ENCODE measurements around the gene DUOX2. TPM values are rescaled to one million over a fixed set of nuclear protein-coding genes. Genes with fewer than 3 reads are reported as not detected.
A peak's percentile ranks its signal among the peaks of the same experiment; 100 is the strongest.

The DUOX2 gene
- total and polyA plus RNA-seq, 7 experiments from 2014 or later, result 0.49 TPM; not detected in 6

DNA sequence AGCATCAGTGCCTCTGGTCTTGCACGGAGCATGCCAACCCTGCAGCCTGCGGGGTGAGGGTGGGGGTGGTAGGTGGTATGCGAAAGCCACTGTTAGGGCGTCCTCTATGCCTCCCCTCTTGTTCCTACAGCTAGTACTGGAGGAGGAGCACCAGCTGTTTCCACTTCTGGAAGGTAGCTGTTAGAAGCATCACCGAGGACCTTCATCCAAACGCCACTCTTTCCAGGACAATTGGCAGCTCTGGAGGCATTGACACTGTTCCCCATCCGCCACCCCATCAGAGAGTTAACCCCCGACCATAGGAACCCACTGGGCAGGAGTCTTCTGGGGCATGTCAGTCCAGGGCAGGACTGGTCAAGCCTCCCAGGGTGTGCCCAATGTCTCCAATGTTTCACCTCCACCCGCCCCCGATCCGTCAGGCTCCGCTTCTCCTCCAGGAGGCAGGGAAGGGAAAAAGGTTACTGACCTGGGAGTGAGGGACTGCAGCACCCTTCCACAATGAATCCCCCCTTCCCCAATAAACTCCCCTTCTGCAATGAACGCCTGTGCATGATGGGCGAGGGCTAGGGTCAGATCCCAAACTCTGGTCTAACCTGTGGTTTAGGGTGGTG lies 487 bp downstream of the DUOX2 start:
- no peak overlapping the region for H3K4me3 ChIP-seq (ENCODE audit: low read length)
- CTCF ChIA-PET, result interaction anchor here (0.6 kb wide), 1 partner anchor 710 kb away, joined by 3 read pairs; no protein-coding TSS in a partner anchor
- Mint-ChIP-seq H3K36me3 (peaks cover 0 to 3% (median 0%) of the 10 kb centered on the region in 5 donors), H3K4me1 (peaks cover 29 to 60% (median 42%) of the 10 kb centered on the region in 7 donors), H3K27ac (no peak overlapping the region), H3K9me3 (no peaks in the 10 kb centered on the region), H3K4me3 (peak overlapping the region in 9 of 10 donors; percentile 5 to 79 (median 77)), H3K27me3 (peaks cover 74 to 87% (median 86%) of the 10 kb centered on the region in 5 donors)
- H3K27me3 ChIP-seq (ENCODE audit: control insufficient read depth in 2 of 2, insufficient read depth in 2 of 2, low read length in 2 of 2), result peaks cover 4 to 38% of the 10 kb centered on the region in 2 donors
- no peak overlapping the region for H3K27ac ChIP-seq (ENCODE audit: low read depth, low read length)
- intact Hi-C loops (cut with micrococcal nuclease), result no loop called here
- peaks cover 0 to 49% of the 10 kb centered on the region in 2 donors for H3K4me1 ChIP-seq (ENCODE audit: control insufficient read depth in 2 of 2, insufficient read depth in 2 of 2, low read length in 2 of 2)
- POLR2A ChIA-PET, result no interaction called here
- no peaks in the 10 kb centered on the region for H3K36me3 ChIP-seq (ENCODE audit: control insufficient read depth in 2 of 3, insufficient read depth in 3 of 3, low read length in 3 of 3)
- no peaks in the 10 kb centered on the region for H3K9me3 ChIP-seq (ENCODE audit: control insufficient read depth in 2 of 3, low read length in 3 of 3)
- no peak for ATAC-seq
- no peak for DNase-seq

DNA sequence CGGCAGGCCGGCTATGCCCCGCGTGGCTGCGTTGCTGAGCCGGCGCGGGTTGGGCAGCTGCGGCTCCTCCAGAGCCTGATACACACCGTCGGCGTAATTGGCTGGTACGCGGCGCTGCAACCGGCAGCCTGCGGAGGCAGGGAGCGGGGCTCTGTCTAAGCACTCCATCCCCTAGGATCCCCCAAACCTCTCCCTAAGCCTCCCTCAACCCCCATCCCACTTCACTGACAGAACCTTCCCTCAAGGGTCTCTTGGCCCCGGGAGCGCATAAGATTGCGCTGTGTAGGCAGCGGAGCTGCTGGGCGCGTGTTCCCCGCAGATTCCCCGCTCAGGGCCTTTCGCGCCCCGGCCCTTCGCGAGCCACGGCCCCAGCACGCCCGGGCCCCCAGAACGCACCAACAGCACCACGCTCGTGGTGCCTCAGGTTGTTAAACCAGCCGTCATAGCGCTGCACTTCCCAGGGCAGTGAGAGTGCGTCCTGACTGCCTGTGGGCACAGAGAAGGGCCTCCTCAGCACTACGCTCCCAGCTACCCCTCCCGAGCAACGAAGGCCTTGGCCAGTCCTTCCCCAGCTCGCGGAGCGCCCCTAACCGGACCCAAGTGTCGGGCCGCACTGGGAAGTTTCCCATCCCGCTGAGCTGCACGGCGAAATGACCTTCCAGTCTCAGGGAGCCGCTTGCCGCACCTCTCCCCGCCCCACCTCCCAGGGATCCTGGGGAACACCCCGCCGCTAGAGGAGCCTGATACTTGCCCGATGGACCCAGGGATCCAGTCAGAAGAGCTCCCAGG lies 1.2 kb downstream of the DUOX2 start:
- no peak for DNase-seq
- Mint-ChIP-seq H3K27me3 (peaks cover 67 to 81% (median 80%) of the 10 kb centered on the region in 5 donors), H3K36me3 (peaks cover 0 to 3% (median 0%) of the 10 kb centered on the region in 5 donors), H3K27ac (no peak overlapping the region), H3K4me1 (peaks cover 22 to 55% (median 36%) of the 10 kb centered on the region in 7 donors), H3K9me3 (no peaks in the 10 kb centered on the region), H3K4me3 (peak overlapping the region; percentile 25 to 80 (median 76))
- ATAC-seq, result peak; percentile 18
- Histone ChIP-seq H3K4me3 (ENCODE audit: low read length) (no peak overlapping the region), H3K36me3 (ENCODE audit: control insufficient read depth in 2 of 3, insufficient read depth in 3 of 3, low read length in 3 of 3) (no peaks in the 10 kb centered on the region), H3K9me3 (ENCODE audit: control insufficient read depth in 2 of 3, low read length in 3 of 3) (no peaks in the 10 kb centered on the region), H3K27ac (ENCODE audit: low read depth, low read length) (no peak overlapping the region), H3K27me3 (ENCODE audit: control insufficient read depth in 2 of 2, insufficient read depth in 2 of 2, low read length in 2 of 2) (peaks cover 4 to 38% of the 10 kb centered on the region in 2 donors), H3K4me1 (ENCODE audit: control insufficient read depth in 2 of 2, insufficient read depth in 2 of 2, low read length in 2 of 2) (peaks cover 0 to 47% of the 10 kb centered on the region in 2 donors)
- intact Hi-C loops (cut with micrococcal nuclease), result no loop called here
- ChIA-PET CTCF (no interaction called here), POLR2A (no interaction called here)

DNA sequence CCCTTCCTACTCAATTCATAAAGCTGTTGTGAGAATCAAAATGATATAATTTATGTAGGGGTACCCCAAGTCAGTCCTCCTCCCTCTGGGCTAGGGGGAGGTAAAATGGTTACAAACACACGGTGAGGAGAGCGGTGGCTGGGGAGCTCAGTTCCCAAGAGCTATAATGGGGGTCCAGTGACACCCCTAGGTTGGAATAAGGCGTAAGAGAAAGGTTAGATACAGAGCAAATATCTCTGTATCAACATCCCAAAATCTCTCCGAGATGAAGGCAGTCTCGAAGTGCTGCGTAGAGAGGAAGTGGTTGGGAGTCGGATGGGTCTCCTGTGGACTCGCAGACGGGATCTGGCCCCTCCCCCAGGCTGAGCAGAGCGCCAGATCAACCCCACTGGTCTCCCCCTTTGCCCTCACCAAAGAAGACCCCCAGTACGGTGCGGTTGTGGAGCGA lies 1.8 kb downstream of the DUOX2 start:
- ATAC-seq (peak; percentile 3), DNase-seq (no peak)
- Mint-ChIP-seq H3K4me3 (peak overlapping the region; percentile 32 to 80 (median 76)), H3K9me3 (no peaks in the 10 kb centered on the region), H3K27ac (peak overlapping the region in 1 of 9 donors; percentile 13), H3K4me1 (peaks cover 17 to 48% (median 30%) of the 10 kb centered on the region in 7 donors), H3K36me3 (peaks cover 0 to 2% (median 0%) of the 10 kb centered on the region in 5 donors), H3K27me3 (peaks cover 61 to 78% (median 74%) of the 10 kb centered on the region in 5 donors)
- CTCF ChIA-PET, result no interaction called here
- Histone ChIP-seq H3K4me3 (ENCODE audit: low read length) (no peak overlapping the region), H3K4me1 (ENCODE audit: control insufficient read depth in 2 of 2, insufficient read depth in 2 of 2, low read length in 2 of 2) (peaks cover 0 to 41% of the 10 kb centered on the region in 2 donors), H3K27ac (ENCODE audit: low read depth, low read length) (no peak overlapping the region), H3K36me3 (ENCODE audit: control insufficient read depth in 2 of 3, insufficient read depth in 3 of 3, low read length in 3 of 3) (no peaks in the 10 kb centered on the region), H3K27me3 (ENCODE audit: control insufficient read depth in 2 of 2, insufficient read depth in 2 of 2, low read length in 2 of 2) (peaks cover 4 to 32% of the 10 kb centered on the region in 2 donors), H3K9me3 (ENCODE audit: control insufficient read depth in 2 of 3, low read length in 3 of 3) (no peaks in the 10 kb centered on the region)
- intact Hi-C loops (cut with micrococcal nuclease), result no loop called here
- POLR2A ChIA-PET, result no interaction called here

DNA sequence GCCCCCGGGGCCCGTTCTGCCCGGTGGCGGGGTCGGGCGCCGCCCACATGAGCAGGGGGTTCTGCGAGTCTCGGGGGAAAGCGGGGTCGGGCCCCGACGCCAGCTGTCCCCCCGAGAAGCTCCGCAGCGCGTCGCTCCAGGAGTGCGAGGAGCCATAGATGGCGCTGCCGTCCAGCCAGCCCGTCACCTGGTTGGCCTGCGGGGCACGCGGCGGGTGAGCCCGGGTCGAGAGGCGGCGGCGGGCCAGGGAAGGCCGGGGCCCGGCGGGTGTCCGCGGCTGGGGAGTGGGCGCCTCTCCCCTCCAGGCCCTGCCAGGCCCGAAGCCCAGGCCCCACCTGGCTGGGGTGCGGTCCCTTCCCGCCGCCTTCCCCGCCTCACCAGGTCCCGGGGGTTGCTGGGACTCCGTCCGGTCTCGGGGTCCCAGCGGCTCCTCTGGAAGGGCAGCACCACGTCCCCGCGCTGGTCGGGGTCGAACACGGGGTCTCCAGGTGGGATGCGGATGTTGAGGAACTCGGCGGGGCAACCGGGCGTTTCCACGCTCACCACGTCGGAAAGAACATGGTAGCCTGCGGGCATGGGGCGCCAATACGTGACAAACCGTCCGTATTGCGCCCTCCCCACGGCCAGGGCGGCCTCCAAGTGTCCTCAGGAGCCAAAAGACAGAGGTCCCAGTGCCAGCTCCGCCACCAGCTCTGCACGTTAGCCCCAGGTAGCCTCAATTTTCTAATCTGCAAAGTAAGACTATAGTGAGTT lies 2.4 kb downstream of the DUOX2 start:
- H3K9me3 Mint-ChIP-seq, result no peaks in the 10 kb centered on the region
- Histone ChIP-seq H3K9me3 (ENCODE audit: control insufficient read depth in 2 of 3, low read length in 3 of 3) (no peaks in the 10 kb centered on the region), H3K4me1 (ENCODE audit: control insufficient read depth in 2 of 2, insufficient read depth in 2 of 2, low read length in 2 of 2) (peaks cover 0 to 35% of the 10 kb centered on the region in 2 donors), H3K36me3 (ENCODE audit: control insufficient read depth in 2 of 3, insufficient read depth in 3 of 3, low read length in 3 of 3) (no peaks in the 10 kb centered on the region), H3K27ac (ENCODE audit: low read depth, low read length) (no peak overlapping the region), H3K4me3 (ENCODE audit: low read length) (no peak overlapping the region), H3K27me3 (ENCODE audit: control insufficient read depth in 2 of 2, insufficient read depth in 2 of 2, low read length in 2 of 2) (peaks cover 4 to 30% of the 10 kb centered on the region in 2 donors)
- ChIA-PET POLR2A (no interaction called here), CTCF (no interaction called here)
- ATAC-seq (no peak), DNase-seq (no peak)
- peaks cover 14 to 47% (median 29%) of the 10 kb centered on the region in 7 donors for H3K4me1 Mint-ChIP-seq
- H3K27me3 Mint-ChIP-seq, result peaks cover 62 to 76% (median 71%) of the 10 kb centered on the region in 5 donors
- intact Hi-C loops (cut with micrococcal nuclease), result no loop called here
- peak overlapping the region in 1 of 9 donors; percentile 13 for H3K27ac Mint-ChIP-seq
- peak overlapping the region in 9 of 10 donors; percentile 32 to 80 (median 78) for H3K4me3 Mint-ChIP-seq
- H3K36me3 Mint-ChIP-seq, result peaks cover 0 to 2% (median 0%) of the 10 kb centered on the region in 5 donors

DNA sequence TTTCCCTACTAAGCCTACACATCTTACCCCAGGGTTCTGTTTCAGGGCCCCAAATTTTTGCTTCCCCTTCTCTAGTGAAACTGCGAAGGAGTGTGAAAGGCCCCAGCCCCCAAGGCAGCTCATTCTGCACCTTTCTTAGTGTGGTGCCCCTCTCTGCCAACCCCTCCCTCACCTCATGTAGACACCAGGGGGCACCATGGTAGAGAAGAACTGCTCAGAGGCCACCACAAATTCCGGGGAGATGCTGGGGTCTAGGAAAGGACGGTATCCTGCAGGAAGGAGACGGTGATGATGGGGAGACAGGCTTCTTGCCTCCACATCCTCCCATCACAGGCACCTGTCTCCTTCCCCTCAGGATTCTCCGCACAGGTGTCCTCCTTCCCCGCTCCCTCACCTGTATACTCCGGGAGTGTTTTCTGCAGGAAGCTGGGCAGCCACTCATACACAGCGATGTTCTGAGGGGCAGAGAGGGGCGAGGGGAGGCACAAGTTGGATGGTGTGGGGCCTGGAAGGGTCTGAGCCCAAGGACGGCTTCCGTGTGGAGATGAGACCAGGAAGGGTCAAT lies 3.6 kb downstream of the DUOX2 start:
- Histone ChIP-seq H3K9me3 (ENCODE audit: control insufficient read depth in 2 of 3, low read length in 3 of 3) (no peaks in the 10 kb centered on the region), H3K27ac (ENCODE audit: low read depth, low read length) (no peak overlapping the region), H3K27me3 (ENCODE audit: control insufficient read depth in 2 of 2, insufficient read depth in 2 of 2, low read length in 2 of 2) (peaks cover 4 to 24% of the 10 kb centered on the region in 2 donors), H3K4me1 (ENCODE audit: control insufficient read depth in 2 of 2, insufficient read depth in 2 of 2, low read length in 2 of 2) (peaks cover 0 to 31% of the 10 kb centered on the region in 2 donors), H3K4me3 (ENCODE audit: low read length) (no peak overlapping the region), H3K36me3 (ENCODE audit: control insufficient read depth in 2 of 3, insufficient read depth in 3 of 3, low read length in 3 of 3) (no peaks in the 10 kb centered on the region)
- intact Hi-C loops (cut with micrococcal nuclease), result no loop called here
- Mint-ChIP-seq H3K9me3 (no peaks in the 10 kb centered on the region), H3K4me1 (peaks cover 13 to 35% (median 24%) of the 10 kb centered on the region in 7 donors), H3K27ac (no peak overlapping the region), H3K4me3 (peak overlapping the region in 5 of 10 donors; percentile 30 to 52 (median 41)), H3K36me3 (peaks cover 0 to 2% (median 0%) of the 10 kb centered on the region in 5 donors), H3K27me3 (peaks cover 51 to 64% (median 63%) of the 10 kb centered on the region in 5 donors)
- ATAC-seq (no peak), DNase-seq (no peak)
- ChIA-PET CTCF (no interaction called here), POLR2A (no interaction called here)

- Mint-ChIP-seq H3K4me3 (no peak overlapping the region), H3K9me3 (no peaks in the 10 kb centered on the region), H3K27me3 (peaks cover 39 to 46% (median 42%) of the 10 kb centered on the region in 5 donors), H3K36me3 (no peaks in the 10 kb centered on the region), H3K4me1 (peaks cover 8 to 17% (median 10%) of the 10 kb centered on the region in 7 donors), H3K27ac (no peak overlapping the region)
- Histone ChIP-seq H3K27ac (ENCODE audit: low read depth, low read length) (no peak overlapping the region), H3K27me3 (ENCODE audit: control insufficient read depth in 2 of 2, insufficient read depth in 2 of 2, low read length in 2 of 2) (peaks cover 0 to 10% of the 10 kb centered on the region in 2 donors), H3K4me1 (ENCODE audit: control insufficient read depth in 2 of 2, insufficient read depth in 2 of 2, low read length in 2 of 2) (peaks cover 0 to 13% of the 10 kb centered on the region in 2 donors), H3K36me3 (ENCODE audit: control insufficient read depth in 2 of 3, insufficient read depth in 3 of 3, low read length in 3 of 3) (no peaks in the 10 kb centered on the region), H3K4me3 (ENCODE audit: low read length) (no peak overlapping the region), H3K9me3 (ENCODE audit: control insufficient read depth in 2 of 3, low read length in 3 of 3) (no peaks in the 10 kb centered on the region)
- ChIA-PET CTCF (interaction anchor here (1.9 kb wide), 1 partner anchor 10 kb away, joined by 6 read pairs; no protein-coding TSS in a partner anchor), POLR2A (no interaction called here)
- intact Hi-C loops (cut with micrococcal nuclease), result no loop called here
- no peak for ATAC-seq
- DNase-seq, result no peak
These were observed 5.9 kb downstream of the DUOX2 start for GRCh38 chr15:45107941-45108630.

Data from naive thymus-derived CD4-positive, alpha-beta T cell (primary cell).